ENCODE data around the gene SBF2. TPM values are rescaled to one million over a fixed set of nuclear protein-coding genes. Genes with fewer than 3 reads are reported as not detected.
A peak's percentile ranks its signal among the peaks of the same experiment; 100 is the strongest.

SBF2 gene
- polyA plus RNA-seq (2013, experiment 1 of 2): 19.0 TPM
- 19.7 TPM for polyA plus RNA-seq (2013, experiment 2 of 2)

- H4K8ac ChIP-seq (ENCODE audit: low read depth, low read length): no peak within 1 kb of the TSS
- H2BK5ac ChIP-seq (ENCODE audit: low read length): peak within 1 kb of the TSS; percentile 72
- peaks cover 0 to 5% of the 10 kb centered on the region in 2 donors for H3K9me3 ChIP-seq (replicated peaks in 1 of 2; ENCODE audit: control insufficient read depth in 2 of 2, insufficient read depth in 1 of 2, low read depth in 1 of 2, low read length in 2 of 2)
- H3K23ac ChIP-seq (ENCODE audit: low read depth, low read length, poor library complexity): peak within 1 kb of the TSS; percentile 89
- H3K36me3 ChIP-seq (replicated peaks in 1 of 2; ENCODE audit: control insufficient read depth in 2 of 2, insufficient read depth in 2 of 2, low read length in 2 of 2): peaks cover 0 to 11% of the 10 kb centered on the region in 2 donors
- H3K4me1 ChIP-seq (ENCODE audit: control insufficient read depth in 2 of 2, insufficient read depth in 1 of 2, low read depth in 1 of 2, low read length in 2 of 2): peaks cover 0 to 1% of the 10 kb centered on the region in 2 donors
- H3K27me3 ChIP-seq (ENCODE audit: control insufficient read depth in 3 of 3, insufficient read depth in 3 of 3, low read depth in 1 of 3, low read length in 3 of 3): peaks cover 0 to 3% (median 0%) of the 10 kb centered on the region in 3 experiments
- peak within 1 kb of the TSS; percentile 65 for H2BK120ac ChIP-seq (ENCODE audit: low read depth, low read length)
- peak within 1 kb of the TSS; percentile 56 to 92 for H3K4me3 ChIP-seq (ENCODE audit: low read length in 2 of 2)
- peak within 1 kb of the TSS; percentile 89 for H3K4me2 ChIP-seq (ENCODE audit: insufficient read depth, low read length, poor library complexity, severe bottlenecking)
- H3K79me1 ChIP-seq (ENCODE audit: low read depth, low read length): peaks cover 3% of the 10 kb centered on the region
- peak within 1 kb of the TSS; percentile 88 for H3K27ac ChIP-seq (replicated peaks; ENCODE audit: low read length)
- H2AK5ac ChIP-seq (ENCODE audit: low read depth, low read length): no peak within 1 kb of the TSS
- no CpG with 5 or more reads among the region's 81 CpGs for WGBS, 2 donors (ENCODE audit: extremely low coverage in 2 of 2, insufficient read length in 2 of 2, insufficient replicate concordance in 1 of 2)
- no peak within 1 kb of the TSS for H3K4ac ChIP-seq (ENCODE audit: low read length)
- no peak within 1 kb of the TSS for H3K14ac ChIP-seq (ENCODE audit: low read length)
- peak within 1 kb of the TSS; percentile 92 for H3K9ac ChIP-seq (ENCODE audit: low read depth, low read length, poor library complexity)
- peak within 1 kb of the TSS; percentile 68 for H2BK15ac ChIP-seq (ENCODE audit: low read length)
- H4K91ac ChIP-seq (ENCODE audit: low read depth, low read length, poor library complexity): no peak within 1 kb of the TSS
- peak within 1 kb of the TSS; percentile 98 for H3K18ac ChIP-seq (ENCODE audit: low read length)
- no peak within 1 kb of the TSS for H2BK12ac ChIP-seq (ENCODE audit: low read length)
- DNase-seq (ENCODE audit: low spot score): peak; percentile 91
- peak within 1 kb of the TSS; percentile 95 for H2AFZ ChIP-seq (ENCODE audit: low read length)
Observed at GRCh38 chr11:10293423-10294289, at the start of gene SBF2. Gene SBF2 (minus strand): TSS chr11:10294219. CDS start chr11:10294069, 150 bp downstream.

GRCh38 chr11:10338287-10338686 is 44.3 kb upstream of the SBF2 start:
- Histone ChIP-seq H3K27me3 (ENCODE audit: control insufficient read depth in 3 of 3, insufficient read depth in 3 of 3, low read depth in 1 of 3, low read length in 3 of 3) (no peaks in the 10 kb centered on the region), H3K14ac (ENCODE audit: low read length) (no peak overlapping the region), H2AFZ (ENCODE audit: low read length) (no peak overlapping the region), H3K18ac (ENCODE audit: low read length) (no peak overlapping the region), H3K4me1 (ENCODE audit: control insufficient read depth in 2 of 2, insufficient read depth in 1 of 2, low read depth in 1 of 2, low read length in 2 of 2) (no peaks in the 10 kb centered on the region), H3K27ac (replicated peaks; ENCODE audit: low read length) (no peak overlapping the region), H3K9me3 (replicated peaks in 1 of 2; ENCODE audit: control insufficient read depth in 2 of 2, insufficient read depth in 1 of 2, low read depth in 1 of 2, low read length in 2 of 2) (no peaks in the 10 kb centered on the region), H4K91ac (ENCODE audit: low read depth, low read length, poor library complexity) (no peak overlapping the region), H3K4me2 (ENCODE audit: insufficient read depth, low read length, poor library complexity, severe bottlenecking) (no peak overlapping the region), H2BK5ac (ENCODE audit: low read length) (no peak overlapping the region), H4K8ac (ENCODE audit: low read depth, low read length) (no peak overlapping the region), H3K4me3 (ENCODE audit: low read length in 2 of 2) (no peak overlapping the region), H3K9ac (ENCODE audit: low read depth, low read length, poor library complexity) (no peak overlapping the region), H3K79me1 (ENCODE audit: low read depth, low read length) (no peaks in the 10 kb centered on the region), H2AK5ac (ENCODE audit: low read depth, low read length) (no peak overlapping the region), H3K4ac (ENCODE audit: low read length) (no peak overlapping the region), H2BK15ac (ENCODE audit: low read length) (no peak overlapping the region), H2BK12ac (ENCODE audit: low read length) (no peak overlapping the region), H2BK120ac (ENCODE audit: low read depth, low read length) (no peak overlapping the region), H3K36me3 (replicated peaks in 1 of 2; ENCODE audit: control insufficient read depth in 2 of 2, insufficient read depth in 2 of 2, low read length in 2 of 2) (no peaks in the 10 kb centered on the region), H3K23ac (ENCODE audit: low read depth, low read length, poor library complexity) (no peak overlapping the region)
- DNase-seq (ENCODE audit: low spot score): no peak

DNA sequence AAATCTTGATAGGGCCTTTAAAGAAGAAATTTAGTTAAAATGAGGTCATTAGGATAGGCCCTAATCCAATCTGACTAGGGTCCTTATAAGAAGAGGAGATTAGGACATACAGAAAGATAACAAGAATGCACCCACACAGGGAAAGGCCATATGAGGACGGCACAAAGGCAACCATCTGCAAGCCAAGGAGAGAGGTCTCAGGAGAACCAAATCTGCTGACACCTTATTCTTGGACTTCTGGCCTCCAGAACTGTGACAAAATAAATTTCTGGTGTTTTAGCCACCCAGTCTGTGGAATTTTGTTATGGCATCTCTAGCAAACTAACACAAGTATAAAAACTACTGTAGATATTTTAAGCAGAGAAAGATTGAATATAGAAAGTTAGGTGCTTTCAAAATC is 39.5 kb upstream of the SBF2 start:
- no peaks in the 10 kb centered on the region for H3K36me3 ChIP-seq (replicated peaks in 1 of 2; ENCODE audit: control insufficient read depth in 2 of 2, insufficient read depth in 2 of 2, low read length in 2 of 2)
- no peak overlapping the region for H2BK15ac ChIP-seq (ENCODE audit: low read length)
- no peak overlapping the region for H4K8ac ChIP-seq (ENCODE audit: low read depth, low read length)
- no peaks in the 10 kb centered on the region for H3K79me1 ChIP-seq (ENCODE audit: low read depth, low read length)
- no peak overlapping the region for H2BK5ac ChIP-seq (ENCODE audit: low read length)
- H3K9ac ChIP-seq (ENCODE audit: low read depth, low read length, poor library complexity): no peak overlapping the region
- H3K4me2 ChIP-seq (ENCODE audit: insufficient read depth, low read length, poor library complexity, severe bottlenecking): no peak overlapping the region
- H4K91ac ChIP-seq (ENCODE audit: low read depth, low read length, poor library complexity): no peak overlapping the region
- no peak overlapping the region for H3K4me3 ChIP-seq (ENCODE audit: low read length in 2 of 2)
- no peak overlapping the region for H2AK5ac ChIP-seq (ENCODE audit: low read depth, low read length)
- no peak overlapping the region for H3K23ac ChIP-seq (ENCODE audit: low read depth, low read length, poor library complexity)
- no peaks in the 10 kb centered on the region for H3K9me3 ChIP-seq (replicated peaks in 1 of 2; ENCODE audit: control insufficient read depth in 2 of 2, insufficient read depth in 1 of 2, low read depth in 1 of 2, low read length in 2 of 2)
- no peak overlapping the region for H2BK120ac ChIP-seq (ENCODE audit: low read depth, low read length)
- no peaks in the 10 kb centered on the region for H3K4me1 ChIP-seq (ENCODE audit: control insufficient read depth in 2 of 2, insufficient read depth in 1 of 2, low read depth in 1 of 2, low read length in 2 of 2)
- H2BK12ac ChIP-seq (ENCODE audit: low read length): no peak overlapping the region
- H2AFZ ChIP-seq (ENCODE audit: low read length): no peak overlapping the region
- H3K14ac ChIP-seq (ENCODE audit: low read length): no peak overlapping the region
- no peak for DNase-seq (ENCODE audit: low spot score)
- H3K18ac ChIP-seq (ENCODE audit: low read length): no peak overlapping the region
- H3K27me3 ChIP-seq (ENCODE audit: control insufficient read depth in 3 of 3, insufficient read depth in 3 of 3, low read depth in 1 of 3, low read length in 3 of 3): no peaks in the 10 kb centered on the region
- H3K27ac ChIP-seq (replicated peaks; ENCODE audit: low read length): no peak overlapping the region
- WGBS, 2 donors (ENCODE audit: extremely low coverage in 2 of 2, insufficient read length in 2 of 2, insufficient replicate concordance in 1 of 2): no CpG with 5 or more reads among the region's 1 CpG
- H3K4ac ChIP-seq (ENCODE audit: low read length): no peak overlapping the region

DNA sequence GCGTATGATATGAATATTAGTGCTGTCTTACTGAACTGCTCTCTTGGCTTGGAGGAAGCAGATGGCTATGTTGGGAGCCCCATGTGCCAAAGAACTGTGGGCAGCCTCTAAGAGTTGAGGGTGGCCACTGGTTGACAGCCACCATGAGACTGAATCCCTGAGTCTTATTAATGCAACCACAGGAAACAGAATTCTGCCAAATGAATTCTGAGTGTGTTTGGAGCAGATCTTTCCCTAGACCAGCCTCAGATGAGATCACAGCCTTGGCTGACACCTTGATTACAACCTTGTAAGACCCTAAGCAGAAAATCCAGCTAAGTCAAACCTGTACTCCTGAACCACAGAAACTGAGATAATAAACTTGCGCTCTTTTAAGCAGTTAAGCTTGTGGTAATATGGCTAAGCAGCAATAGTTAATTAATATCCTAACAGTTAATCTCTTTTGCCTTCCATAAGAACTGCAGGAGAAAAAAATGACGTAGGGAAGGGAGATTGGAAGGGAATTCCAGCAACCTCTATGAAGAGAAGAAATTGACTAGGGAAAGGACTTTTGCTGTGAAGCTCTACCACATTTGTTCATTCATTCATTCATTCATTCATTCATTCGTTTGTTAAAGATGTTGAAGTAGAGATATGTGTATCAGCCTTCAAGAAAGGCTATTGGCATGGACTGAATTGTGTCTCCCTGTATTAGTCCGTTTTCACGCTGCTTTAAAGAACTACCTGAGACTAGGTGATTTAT is 37.7 kb upstream of the SBF2 start:
- no peak overlapping the region for H2BK120ac ChIP-seq (ENCODE audit: low read depth, low read length)
- no peak overlapping the region for H3K9ac ChIP-seq (ENCODE audit: low read depth, low read length, poor library complexity)
- H2AFZ ChIP-seq (ENCODE audit: low read length): no peak overlapping the region
- no peak overlapping the region for H2BK15ac ChIP-seq (ENCODE audit: low read length)
- H4K91ac ChIP-seq (ENCODE audit: low read depth, low read length, poor library complexity): no peak overlapping the region
- no peak overlapping the region for H3K27ac ChIP-seq (replicated peaks; ENCODE audit: low read length)
- H3K18ac ChIP-seq (ENCODE audit: low read length): no peak overlapping the region
- no peak overlapping the region for H3K4me3 ChIP-seq (ENCODE audit: low read length in 2 of 2)
- no CpG with 5 or more reads among the region's 6 CpGs for WGBS, 2 donors (ENCODE audit: extremely low coverage in 2 of 2, insufficient read length in 2 of 2, insufficient replicate concordance in 1 of 2)
- H3K27me3 ChIP-seq (ENCODE audit: control insufficient read depth in 3 of 3, insufficient read depth in 3 of 3, low read depth in 1 of 3, low read length in 3 of 3): no peaks in the 10 kb centered on the region
- H2BK12ac ChIP-seq (ENCODE audit: low read length): no peak overlapping the region
- DNase-seq (ENCODE audit: low spot score): no peak
- no peaks in the 10 kb centered on the region for H3K9me3 ChIP-seq (replicated peaks in 1 of 2; ENCODE audit: control insufficient read depth in 2 of 2, insufficient read depth in 1 of 2, low read depth in 1 of 2, low read length in 2 of 2)
- no peak overlapping the region for H3K4ac ChIP-seq (ENCODE audit: low read length)
- no peak overlapping the region for H2AK5ac ChIP-seq (ENCODE audit: low read depth, low read length)
- no peak overlapping the region for H3K23ac ChIP-seq (ENCODE audit: low read depth, low read length, poor library complexity)
- H3K79me1 ChIP-seq (ENCODE audit: low read depth, low read length): no peaks in the 10 kb centered on the region
- H4K8ac ChIP-seq (ENCODE audit: low read depth, low read length): no peak overlapping the region
- no peaks in the 10 kb centered on the region for H3K36me3 ChIP-seq (replicated peaks in 1 of 2; ENCODE audit: control insufficient read depth in 2 of 2, insufficient read depth in 2 of 2, low read length in 2 of 2)
- H3K4me1 ChIP-seq (ENCODE audit: control insufficient read depth in 2 of 2, insufficient read depth in 1 of 2, low read depth in 1 of 2, low read length in 2 of 2): no peaks in the 10 kb centered on the region
- H3K4me2 ChIP-seq (ENCODE audit: insufficient read depth, low read length, poor library complexity, severe bottlenecking): no peak overlapping the region
- no peak overlapping the region for H3K14ac ChIP-seq (ENCODE audit: low read length)
- H2BK5ac ChIP-seq (ENCODE audit: low read length): no peak overlapping the region
